Adrenal gland (tissue), 5 donors: Measurements from ENCODE around the gene TPK1.
"Not testable (repeated sequence)": the region's sequence is repeated elsewhere in the genome, so short reads cannot be mapped to it uniquely, and the experiment has no call there.

Experiments
- CTCF ChIP-seq, 6 experiments: fragments of 450-650 bp in 4 of 6; fragments of 200-600 bp in 2 of 6; sonication (generic) in 1 of 6; IDR thresholded peaks; 1 replicate in 5 of 6; 2 replicates in 1 of 6; pipeline versions ENCODE4 v1.5.1 to v1.8.0; 2016 to 2021; ENCODE audit warnings: antibody characterized with exemption in 6 of 6, mild to moderate bottlenecking in 2 of 6, moderate library complexity in 1 of 6
- POLR2A ChIP-seq, 2 donors: fragments of 450-650 bp; IDR thresholded peaks; one replicate each; pipeline ENCODE4 v1.6.1; 2017; ENCODE audit warnings: antibody characterized with exemption in 2 of 2, mild to moderate bottlenecking in 2 of 2, moderate library complexity in 1 of 2
- donor health status: DM: no; HTN: no; CAD: no.

- not testable (repeated sequence) for TF ChIP-seq CTCF, POLR2A (IDR thresholded peaks at IDR 0.05)
Measured at GRCh38 chr7:144574753-144575152, 261.1 kb downstream of the TPK1 start.
